ENCODE results near the gene AADACL2. TPM values are rescaled to one million over a fixed set of nuclear protein-coding genes. Genes with fewer than 3 reads are reported as not detected.

Gene AADACL2
- total RNA-seq, 1 donor from 2014 or later, result not detected

DNA sequence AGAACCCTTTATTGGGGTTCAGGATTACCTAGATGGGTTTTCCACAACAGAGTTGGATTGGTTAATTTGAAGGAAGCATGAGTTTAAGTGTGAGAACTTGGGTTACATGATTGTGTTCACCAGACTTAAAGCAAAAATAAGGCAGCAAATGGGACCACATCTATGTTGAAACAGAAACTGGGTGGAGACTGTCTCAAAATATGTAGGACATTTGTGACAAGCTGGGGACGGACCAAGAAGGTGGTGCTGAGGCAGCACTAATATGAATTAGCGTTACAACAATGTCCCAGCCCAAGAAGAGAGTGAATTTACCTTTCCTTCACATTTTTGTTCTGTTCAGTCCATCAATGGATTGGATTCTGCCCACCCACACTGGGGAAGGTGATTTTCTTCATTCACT is 866 bp upstream of the AADACL2 start:
- no peak overlapping the region for H3K4me3 ChIP-seq (ENCODE audit: low read depth, low read length)
- TF ChIP-seq, protein P1, sequence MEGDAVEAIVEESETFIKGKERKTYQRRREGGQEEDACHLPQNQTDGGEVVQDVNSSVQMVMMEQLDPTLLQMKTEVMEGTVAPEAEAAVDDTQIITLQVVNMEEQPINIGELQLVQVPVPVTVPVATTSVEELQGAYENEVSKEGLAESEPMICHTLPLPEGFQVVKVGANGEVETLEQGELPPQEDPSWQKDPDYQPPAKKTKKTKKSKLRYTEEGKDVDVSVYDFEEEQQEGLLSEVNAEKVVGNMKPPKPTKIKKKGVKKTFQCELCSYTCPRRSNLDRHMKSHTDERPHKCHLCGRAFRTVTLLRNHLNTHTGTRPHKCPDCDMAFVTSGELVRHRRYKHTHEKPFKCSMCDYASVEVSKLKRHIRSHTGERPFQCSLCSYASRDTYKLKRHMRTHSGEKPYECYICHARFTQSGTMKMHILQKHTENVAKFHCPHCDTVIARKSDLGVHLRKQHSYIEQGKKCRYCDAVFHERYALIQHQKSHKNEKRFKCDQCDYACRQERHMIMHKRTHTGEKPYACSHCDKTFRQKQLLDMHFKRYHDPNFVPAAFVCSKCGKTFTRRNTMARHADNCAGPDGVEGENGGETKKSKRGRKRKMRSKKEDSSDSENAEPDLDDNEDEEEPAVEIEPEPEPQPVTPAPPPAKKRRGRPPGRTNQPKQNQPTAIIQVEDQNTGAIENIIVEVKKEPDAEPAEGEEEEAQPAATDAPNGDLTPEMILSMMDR (conservative IDR thresholded peaks at IDR 0.05; ENCODE audit: low read depth, low read length), result no peak
- no peak for DNase-seq (ENCODE audit: low read depth)

DNA sequence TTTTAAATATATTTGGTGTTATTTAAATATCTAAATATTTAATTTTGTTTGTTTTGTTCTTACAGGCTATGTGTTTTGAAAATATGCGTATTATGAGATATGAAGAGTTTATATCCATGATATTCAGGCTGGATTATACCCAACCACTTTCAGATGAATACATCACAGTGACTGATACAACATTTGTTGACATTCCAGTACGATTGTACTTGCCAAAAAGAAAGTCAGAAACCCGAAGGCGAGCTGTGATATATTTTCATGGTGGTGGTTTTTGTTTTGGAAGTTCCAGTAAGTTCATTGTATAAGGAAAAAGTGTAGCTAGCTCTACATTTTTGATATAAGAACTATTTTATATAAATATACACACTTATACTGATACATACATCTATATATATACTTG is 6.9 kb downstream of the AADACL2 start:
- TF ChIP-seq, protein P1 (conservative IDR thresholded peaks at IDR 0.05; ENCODE audit: low read depth, low read length), result no peak
- no peak overlapping the region for H3K4me3 ChIP-seq (ENCODE audit: low read depth, low read length)
- DNase-seq (ENCODE audit: low read depth), result no peak

DNA sequence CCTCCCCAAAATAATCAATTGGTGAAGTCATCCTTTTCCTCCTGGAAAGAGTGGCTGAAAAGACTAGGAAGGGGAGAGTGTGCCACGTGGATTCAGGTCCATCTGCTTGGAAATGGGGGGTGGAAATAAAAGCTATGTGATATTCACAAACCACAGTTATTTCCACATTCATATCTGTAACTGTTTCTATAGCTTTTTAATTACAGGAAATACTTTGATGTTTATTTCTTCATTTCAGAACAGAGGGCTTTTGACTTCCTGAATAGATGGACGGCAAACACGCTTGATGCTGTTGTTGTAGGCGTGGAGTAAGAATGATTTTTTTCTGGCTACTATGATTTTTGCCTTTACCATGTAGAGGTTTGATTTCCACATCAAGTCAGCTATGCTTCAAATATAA is 10.1 kb downstream of the AADACL2 start:
- H3K4me3 ChIP-seq (ENCODE audit: low read depth, low read length), result no peak overlapping the region
- DNase-seq (ENCODE audit: low read depth), result no peak
- TF ChIP-seq, protein P1 (conservative IDR thresholded peaks at IDR 0.05; ENCODE audit: low read depth, low read length), result no peak

DNA sequence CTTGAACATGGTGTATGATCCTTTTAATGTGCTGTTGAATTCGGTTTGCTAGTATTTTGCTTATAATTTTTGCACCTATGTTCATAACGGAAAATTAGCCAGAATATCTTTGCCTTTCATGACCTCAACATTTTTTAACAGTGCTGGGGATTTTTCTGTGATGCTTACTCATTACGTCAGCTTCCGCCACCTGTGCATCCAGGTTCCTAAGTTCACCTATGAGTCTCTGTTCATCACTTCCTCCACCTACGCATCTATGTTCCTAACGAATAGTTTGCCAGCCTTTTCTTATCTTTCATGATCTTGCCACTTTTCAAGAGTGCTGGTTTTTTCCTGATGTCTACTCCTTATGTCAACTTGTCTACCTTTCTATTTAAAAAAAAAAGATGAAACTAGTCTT is 16.5 kb downstream of the AADACL2 start:
- H3K4me3 ChIP-seq (ENCODE audit: low read depth, low read length), result no peak overlapping the region
- TF ChIP-seq, protein P1 (conservative IDR thresholded peaks at IDR 0.05; ENCODE audit: low read depth, low read length), result no peak
- no peak for DNase-seq (ENCODE audit: low read depth)

- no peak for DNase-seq (ENCODE audit: low read depth)
- H3K4me3 ChIP-seq (ENCODE audit: low read depth, low read length), result no peak overlapping the region
- TF ChIP-seq, protein P1 (conservative IDR thresholded peaks at IDR 0.05; ENCODE audit: low read depth, low read length), result no peak
These were observed 17.0 kb downstream of the AADACL2 start for GRCh38 chr3:151750678-151751077.

- no peak for DNase-seq (ENCODE audit: low read depth)
- H3K4me3 ChIP-seq (ENCODE audit: low read depth, low read length), result no peak overlapping the region
- TF ChIP-seq, protein P1 (conservative IDR thresholded peaks at IDR 0.05; ENCODE audit: low read depth, low read length), result no peak
These were observed 17.4 kb downstream of the AADACL2 start for GRCh38 chr3:151751161-151751560.

DNA sequence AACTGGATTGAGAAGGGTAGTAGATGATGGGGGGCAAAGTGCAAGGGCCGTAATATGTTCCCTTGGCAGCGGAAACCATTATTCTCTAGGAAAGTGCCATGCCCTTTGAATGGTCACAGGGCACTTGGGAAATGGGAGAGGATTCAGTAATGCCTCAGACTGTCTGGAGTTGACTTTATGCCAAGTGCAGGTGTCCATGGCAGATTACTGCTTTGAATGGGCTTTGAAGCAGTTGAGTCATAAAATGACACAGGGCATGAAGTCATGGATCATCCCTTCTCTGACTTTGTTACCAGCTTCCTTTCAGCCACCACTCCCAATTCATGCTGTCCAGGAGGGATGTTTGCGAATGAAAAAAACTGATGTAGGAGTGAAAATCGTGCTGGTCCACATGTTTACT is 20.1 kb downstream of the AADACL2 start:
- H3K4me3 ChIP-seq (ENCODE audit: low read depth, low read length), result no peak overlapping the region
- TF ChIP-seq, protein P1 (conservative IDR thresholded peaks at IDR 0.05; ENCODE audit: low read depth, low read length), result no peak
- DNase-seq (ENCODE audit: low read depth), result no peak
